Measurements from ENCODE around the gene TIMM50. TPM values are rescaled to one million over a fixed set of nuclear protein-coding genes. Genes with fewer than 3 reads are reported as not detected.

The TIMM50 gene
- polyA plus RNA-seq, 1 of the 3 experiments (the other 2 are of a cell fraction) = 98.1 TPM

DNA sequence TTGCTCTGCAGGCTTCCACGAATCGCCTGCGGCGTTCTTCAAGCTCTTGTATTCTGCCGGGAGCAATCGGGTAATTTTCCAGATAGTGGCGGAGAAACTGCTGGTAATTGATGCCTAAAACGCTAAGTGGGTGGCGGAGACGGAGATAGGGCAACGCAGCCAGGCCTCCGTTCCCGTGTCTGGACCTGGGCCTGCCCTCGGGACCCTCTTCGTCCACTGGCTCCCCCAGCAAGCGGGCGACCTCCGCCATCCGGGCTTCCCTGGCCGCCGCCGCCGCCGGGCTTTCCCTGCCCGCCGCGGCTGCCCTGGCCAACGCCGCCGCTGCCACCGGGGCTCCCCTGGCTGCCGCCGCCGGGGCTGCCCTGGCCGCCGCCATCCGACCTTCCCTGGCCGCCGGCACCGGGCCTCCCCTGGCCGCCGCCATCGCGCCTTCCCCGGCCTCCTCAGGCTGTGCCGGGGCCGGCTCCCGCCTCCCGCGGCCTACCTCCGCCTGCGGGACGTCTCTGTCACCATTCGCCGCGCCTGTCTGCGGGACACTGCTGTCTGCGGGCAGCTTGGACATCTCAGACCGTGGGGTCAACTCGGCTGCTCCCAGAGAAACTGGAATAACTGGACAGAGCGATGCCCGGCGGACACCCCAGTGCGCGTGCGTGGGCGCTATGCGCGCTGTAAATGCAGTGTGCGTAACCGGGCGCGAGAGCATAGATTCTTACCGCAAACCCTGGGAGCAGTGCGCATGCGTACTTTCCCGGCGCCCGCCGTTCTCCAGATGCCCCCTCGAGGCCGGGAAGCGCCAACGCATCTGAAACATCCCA, 59.1 kb downstream of the TIMM50 start, which contains the start of gene EID2:
Gene EID2 (minus strand): TSS at position 644 of the 815 bp plus-strand sequence. CDS start 82 bp downstream, at position 562.
- H2AFZ ChIP-seq (ENCODE audit: low read depth) = peak within 1 kb of the TSS; percentile 75
- ChIA-PET CTCF (interaction anchor here (0.6 to 3.1 kb wide), 14 partner anchors 8 to 142 kb away, joined by 3 to 20 read pairs (median 3); partner anchors contain the start of genes DLL3 and RPS16), POLR2A (no interaction called here)
- TF ChIP-seq GABPA (IDR thresholded peaks at IDR 0.05; ENCODE audit: low read depth) (no peak), MXI1 (IDR thresholded peaks at IDR 0.05; ENCODE audit: low read depth, low read length) (peak; percentile 80), EZH2phosphoT487 (IDR thresholded peaks at IDR 0.05; ENCODE audit: borderline replicate concordance, low read depth) (no peak), EP300 (IDR thresholded peaks at IDR 0.05; ENCODE audit: borderline replicate concordance in 1 of 2, low read depth in 1 of 2, low read length in 1 of 2) (no peak), POLR2AphosphoS5 (IDR thresholded peaks at IDR 0.05; ENCODE audit: low read depth, low read length) (peak; percentile 88), NRF1 (IDR thresholded peaks at IDR 0.05; ENCODE audit: low read depth, low read length) (peak; percentile 93), TCF12 (IDR thresholded peaks at IDR 0.05) (no peak), SMC3 (IDR thresholded peaks at IDR 0.05; ENCODE audit: low read depth, low read length) (peak; percentile 56), MEF2A (IDR thresholded peaks at IDR 0.05; ENCODE audit: borderline replicate concordance, low read depth) (no peak), YY1 (IDR thresholded peaks at IDR 0.05; ENCODE audit: low read depth) (peak; percentile 67), FOXJ3 (CRISPR knock-in tag; IDR thresholded peaks at IDR 0.05) (no peak), RXRA (IDR thresholded peaks at IDR 0.05; ENCODE audit: borderline replicate concordance, low read depth) (no peak), SIN3A (IDR thresholded peaks at IDR 0.05; ENCODE audit: borderline replicate concordance, low read depth, low read length) (0 out of 2 replicates have a peak, but pooled peaks have one; percentile 41), TAF1 (IDR thresholded peaks at IDR 0.05; ENCODE audit: borderline replicate concordance, low read depth, low read length) (0 out of 2 replicates have a peak, but pooled peaks have one; percentile 45)
- TF ChIP-seq, protein P1, sequence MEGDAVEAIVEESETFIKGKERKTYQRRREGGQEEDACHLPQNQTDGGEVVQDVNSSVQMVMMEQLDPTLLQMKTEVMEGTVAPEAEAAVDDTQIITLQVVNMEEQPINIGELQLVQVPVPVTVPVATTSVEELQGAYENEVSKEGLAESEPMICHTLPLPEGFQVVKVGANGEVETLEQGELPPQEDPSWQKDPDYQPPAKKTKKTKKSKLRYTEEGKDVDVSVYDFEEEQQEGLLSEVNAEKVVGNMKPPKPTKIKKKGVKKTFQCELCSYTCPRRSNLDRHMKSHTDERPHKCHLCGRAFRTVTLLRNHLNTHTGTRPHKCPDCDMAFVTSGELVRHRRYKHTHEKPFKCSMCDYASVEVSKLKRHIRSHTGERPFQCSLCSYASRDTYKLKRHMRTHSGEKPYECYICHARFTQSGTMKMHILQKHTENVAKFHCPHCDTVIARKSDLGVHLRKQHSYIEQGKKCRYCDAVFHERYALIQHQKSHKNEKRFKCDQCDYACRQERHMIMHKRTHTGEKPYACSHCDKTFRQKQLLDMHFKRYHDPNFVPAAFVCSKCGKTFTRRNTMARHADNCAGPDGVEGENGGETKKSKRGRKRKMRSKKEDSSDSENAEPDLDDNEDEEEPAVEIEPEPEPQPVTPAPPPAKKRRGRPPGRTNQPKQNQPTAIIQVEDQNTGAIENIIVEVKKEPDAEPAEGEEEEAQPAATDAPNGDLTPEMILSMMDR (IDR thresholded peaks at IDR 0.05) = peak; percentile 70
- TF ChIP-seq, protein P2, sequence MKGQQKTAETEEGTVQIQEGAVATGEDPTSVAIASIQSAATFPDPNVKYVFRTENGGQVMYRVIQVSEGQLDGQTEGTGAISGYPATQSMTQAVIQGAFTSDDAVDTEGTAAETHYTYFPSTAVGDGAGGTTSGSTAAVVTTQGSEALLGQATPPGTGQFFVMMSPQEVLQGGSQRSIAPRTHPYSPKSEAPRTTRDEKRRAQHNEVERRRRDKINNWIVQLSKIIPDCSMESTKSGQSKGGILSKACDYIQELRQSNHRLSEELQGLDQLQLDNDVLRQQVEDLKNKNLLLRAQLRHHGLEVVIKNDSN (IDR thresholded peaks at IDR 0.05; ENCODE audit: borderline replicate concordance, low read depth) = no peak
- TF ChIP-seq, protein P3, sequence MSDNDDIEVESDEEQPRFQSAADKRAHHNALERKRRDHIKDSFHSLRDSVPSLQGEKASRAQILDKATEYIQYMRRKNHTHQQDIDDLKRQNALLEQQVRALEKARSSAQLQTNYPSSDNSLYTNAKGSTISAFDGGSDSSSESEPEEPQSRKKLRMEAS (IDR thresholded peaks at IDR 0.05; ENCODE audit: low read depth) = peak; percentile 67; the same call in 1 of the 2 replicates
- TF ChIP-seq, protein P4, sequence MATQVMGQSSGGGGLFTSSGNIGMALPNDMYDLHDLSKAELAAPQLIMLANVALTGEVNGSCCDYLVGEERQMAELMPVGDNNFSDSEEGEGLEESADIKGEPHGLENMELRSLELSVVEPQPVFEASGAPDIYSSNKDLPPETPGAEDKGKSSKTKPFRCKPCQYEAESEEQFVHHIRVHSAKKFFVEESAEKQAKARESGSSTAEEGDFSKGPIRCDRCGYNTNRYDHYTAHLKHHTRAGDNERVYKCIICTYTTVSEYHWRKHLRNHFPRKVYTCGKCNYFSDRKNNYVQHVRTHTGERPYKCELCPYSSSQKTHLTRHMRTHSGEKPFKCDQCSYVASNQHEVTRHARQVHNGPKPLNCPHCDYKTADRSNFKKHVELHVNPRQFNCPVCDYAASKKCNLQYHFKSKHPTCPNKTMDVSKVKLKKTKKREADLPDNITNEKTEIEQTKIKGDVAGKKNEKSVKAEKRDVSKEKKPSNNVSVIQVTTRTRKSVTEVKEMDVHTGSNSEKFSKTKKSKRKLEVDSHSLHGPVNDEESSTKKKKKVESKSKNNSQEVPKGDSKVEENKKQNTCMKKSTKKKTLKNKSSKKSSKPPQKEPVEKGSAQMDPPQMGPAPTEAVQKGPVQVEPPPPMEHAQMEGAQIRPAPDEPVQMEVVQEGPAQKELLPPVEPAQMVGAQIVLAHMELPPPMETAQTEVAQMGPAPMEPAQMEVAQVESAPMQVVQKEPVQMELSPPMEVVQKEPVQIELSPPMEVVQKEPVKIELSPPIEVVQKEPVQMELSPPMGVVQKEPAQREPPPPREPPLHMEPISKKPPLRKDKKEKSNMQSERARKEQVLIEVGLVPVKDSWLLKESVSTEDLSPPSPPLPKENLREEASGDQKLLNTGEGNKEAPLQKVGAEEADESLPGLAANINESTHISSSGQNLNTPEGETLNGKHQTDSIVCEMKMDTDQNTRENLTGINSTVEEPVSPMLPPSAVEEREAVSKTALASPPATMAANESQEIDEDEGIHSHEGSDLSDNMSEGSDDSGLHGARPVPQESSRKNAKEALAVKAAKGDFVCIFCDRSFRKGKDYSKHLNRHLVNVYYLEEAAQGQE (IDR thresholded peaks at IDR 0.05; ENCODE audit: low read depth, low read length) = peak; percentile 35; the same call in 1 of the 2 replicates
- TF ChIP-seq, protein P5, sequence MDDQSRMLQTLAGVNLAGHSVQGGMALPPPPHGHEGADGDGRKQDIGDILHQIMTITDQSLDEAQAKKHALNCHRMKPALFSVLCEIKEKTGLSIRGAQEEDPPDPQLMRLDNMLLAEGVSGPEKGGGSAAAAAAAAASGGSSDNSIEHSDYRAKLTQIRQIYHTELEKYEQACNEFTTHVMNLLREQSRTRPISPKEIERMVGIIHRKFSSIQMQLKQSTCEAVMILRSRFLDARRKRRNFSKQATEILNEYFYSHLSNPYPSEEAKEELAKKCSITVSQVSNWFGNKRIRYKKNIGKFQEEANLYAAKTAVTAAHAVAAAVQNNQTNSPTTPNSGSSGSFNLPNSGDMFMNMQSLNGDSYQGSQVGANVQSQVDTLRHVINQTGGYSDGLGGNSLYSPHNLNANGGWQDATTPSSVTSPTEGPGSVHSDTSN (IDR thresholded peaks at IDR 0.05) = no peak
- TF ChIP-seq, protein P6, sequence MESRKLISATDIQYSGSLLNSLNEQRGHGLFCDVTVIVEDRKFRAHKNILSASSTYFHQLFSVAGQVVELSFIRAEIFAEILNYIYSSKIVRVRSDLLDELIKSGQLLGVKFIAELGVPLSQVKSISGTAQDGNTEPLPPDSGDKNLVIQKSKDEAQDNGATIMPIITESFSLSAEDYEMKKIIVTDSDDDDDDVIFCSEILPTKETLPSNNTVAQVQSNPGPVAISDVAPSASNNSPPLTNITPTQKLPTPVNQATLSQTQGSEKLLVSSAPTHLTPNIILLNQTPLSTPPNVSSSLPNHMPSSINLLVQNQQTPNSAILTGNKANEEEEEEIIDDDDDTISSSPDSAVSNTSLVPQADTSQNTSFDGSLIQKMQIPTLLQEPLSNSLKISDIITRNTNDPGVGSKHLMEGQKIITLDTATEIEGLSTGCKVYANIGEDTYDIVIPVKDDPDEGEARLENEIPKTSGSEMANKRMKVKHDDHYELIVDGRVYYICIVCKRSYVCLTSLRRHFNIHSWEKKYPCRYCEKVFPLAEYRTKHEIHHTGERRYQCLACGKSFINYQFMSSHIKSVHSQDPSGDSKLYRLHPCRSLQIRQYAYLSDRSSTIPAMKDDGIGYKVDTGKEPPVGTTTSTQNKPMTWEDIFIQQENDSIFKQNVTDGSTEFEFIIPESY (IDR thresholded peaks at IDR 0.05; ENCODE audit: borderline replicate concordance, low read depth) = no peak

More for the DNA sequence above, 59.1 kb downstream of the TIMM50 start, which contains the start of gene EID2:
- peak within 1 kb of the TSS; percentile 81 for H3K4me2 ChIP-seq
- no peaks in the 10 kb centered on the region for H3K9me2 ChIP-seq
- H4K20me1 ChIP-seq (ENCODE audit: insufficient read depth) = peaks cover 7% of the 10 kb centered on the region; the same call in 1 of the 2 replicates
- no peaks in the 10 kb centered on the region for H3F3A ChIP-seq (replicated peaks; ENCODE audit: insufficient read depth)
- DNase-seq = peak; percentile 97
- no peaks in the 10 kb centered on the region; the same call in 1 of the 2 replicates for H3K27me3 ChIP-seq (ENCODE audit: insufficient read depth)
- under 1% methylated on average over 18 of the region's 84 CpGs for WGBS (ENCODE audit: low lambda C conversion rate)
- H3K27ac ChIP-seq (ENCODE audit: low read depth in 2 of 2, low read length in 1 of 2) = peak within 1 kb of the TSS; percentile 84 to 89
- no peaks in the 10 kb centered on the region for H3K9me3 ChIP-seq
- peaks cover 3 to 7% of the 10 kb centered on the region in 2 experiments; a peak in 2 of 4 replicates for H3K4me1 ChIP-seq (ENCODE audit: control insufficient read depth in 1 of 2, insufficient read depth in 2 of 2, low read depth in 1 of 2, low read length in 1 of 2)
- H3K4me3 ChIP-seq (ENCODE audit: low read depth in 2 of 2, low read length in 1 of 2) = peak within 1 kb of the TSS; percentile 77 to 88
- peak within 1 kb of the TSS; percentile 84 for H3K9ac ChIP-seq
- no peaks in the 10 kb centered on the region for H3K36me3 ChIP-seq (replicated peaks in 1 of 2; ENCODE audit: control insufficient read depth in 1 of 2, insufficient read depth in 2 of 2, low read length in 1 of 2)
- peaks cover 29% of the 10 kb centered on the region for H3K79me2 ChIP-seq (ENCODE audit: insufficient read depth)
